ENCODE results near the gene AMIGO3. TPM values are rescaled to one million over a fixed set of nuclear protein-coding genes. Genes with fewer than 3 reads are reported as not detected.

The AMIGO3 gene
- total and polyA plus RNA-seq, 2 donors (not counting 1 experiment from before 2014, with no cell fraction given), result 11.1 TPM; not detected in 1

DNA sequence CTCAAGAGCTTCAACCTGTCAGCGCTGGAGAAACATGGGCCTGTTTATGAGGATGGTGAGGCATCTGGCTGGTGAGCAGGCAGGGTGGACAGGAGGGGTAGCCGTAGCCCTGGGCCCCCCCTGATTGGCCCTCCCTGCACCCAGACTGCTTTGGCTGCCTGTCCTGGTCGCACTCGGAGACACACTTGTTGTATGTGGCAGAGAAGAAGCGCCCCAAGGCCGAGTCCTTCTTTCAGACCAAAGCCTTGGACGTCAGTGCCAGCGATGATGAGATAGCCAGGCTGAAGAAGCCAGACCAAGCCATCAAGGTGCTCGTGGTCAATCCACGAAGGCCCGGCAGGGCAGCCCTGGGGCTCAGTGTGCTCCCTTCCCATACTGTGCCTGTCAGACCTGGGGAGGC lies 43.6 kb downstream of the AMIGO3 start:
- peaks cover 13 to 18% of the 10 kb centered on the region in 2 donors for H3K4me1 ChIP-seq (ENCODE audit: control insufficient read depth in 2 of 2, insufficient read depth in 2 of 2, low read length in 2 of 2)
- intact Hi-C loops (cut with micrococcal nuclease), result no loop called here
- H3K9ac ChIP-seq (ENCODE audit: low read length), result no peak overlapping the region
- H3K27me3 Mint-ChIP-seq, result no peaks in the 10 kb centered on the region
- TF ChIP-seq EZH2 (IDR thresholded peaks at IDR 0.05; ENCODE audit: borderline replicate concordance, insufficient read depth, low read depth, low read length, poor library complexity, severe bottlenecking), result no peak
- TF ChIP-seq, protein P1, sequence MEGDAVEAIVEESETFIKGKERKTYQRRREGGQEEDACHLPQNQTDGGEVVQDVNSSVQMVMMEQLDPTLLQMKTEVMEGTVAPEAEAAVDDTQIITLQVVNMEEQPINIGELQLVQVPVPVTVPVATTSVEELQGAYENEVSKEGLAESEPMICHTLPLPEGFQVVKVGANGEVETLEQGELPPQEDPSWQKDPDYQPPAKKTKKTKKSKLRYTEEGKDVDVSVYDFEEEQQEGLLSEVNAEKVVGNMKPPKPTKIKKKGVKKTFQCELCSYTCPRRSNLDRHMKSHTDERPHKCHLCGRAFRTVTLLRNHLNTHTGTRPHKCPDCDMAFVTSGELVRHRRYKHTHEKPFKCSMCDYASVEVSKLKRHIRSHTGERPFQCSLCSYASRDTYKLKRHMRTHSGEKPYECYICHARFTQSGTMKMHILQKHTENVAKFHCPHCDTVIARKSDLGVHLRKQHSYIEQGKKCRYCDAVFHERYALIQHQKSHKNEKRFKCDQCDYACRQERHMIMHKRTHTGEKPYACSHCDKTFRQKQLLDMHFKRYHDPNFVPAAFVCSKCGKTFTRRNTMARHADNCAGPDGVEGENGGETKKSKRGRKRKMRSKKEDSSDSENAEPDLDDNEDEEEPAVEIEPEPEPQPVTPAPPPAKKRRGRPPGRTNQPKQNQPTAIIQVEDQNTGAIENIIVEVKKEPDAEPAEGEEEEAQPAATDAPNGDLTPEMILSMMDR (IDR thresholded peaks at IDR 0.05), result no peak
- ATAC-seq (ENCODE audit: low read depth) (no peak), DNase-seq (no peak)
- ChIA-PET POLR2A (no interaction called here), CTCF (interaction anchor here (1.9 kb wide), 1 partner anchor 136 kb away, joined by 6 read pairs; no protein-coding TSS in a partner anchor)
- no peak overlapping the region for H3K4me3 ChIP-seq (ENCODE audit: control extremely low read depth in 1 of 5, extremely low read depth in 1 of 5, insufficient read depth in 1 of 5, low read depth in 2 of 5, low read length in 4 of 5)
- peaks cover 30% of the 10 kb centered on the region for H3K4me1 Mint-ChIP-seq
- no peak overlapping the region for H3K27ac Mint-ChIP-seq
- H3K4me2 ChIP-seq (replicated peaks; ENCODE audit: low read depth, low read length, poor library complexity, severe bottlenecking), result no peak overlapping the region
- no peaks in the 10 kb centered on the region for H3K9me3 Mint-ChIP-seq (ENCODE audit: insufficient read depth)
- peaks cover 0 to 5% (median 0%) of the 10 kb centered on the region in 3 donors for H3K9me3 ChIP-seq (ENCODE audit: control extremely low read depth in 1 of 3, control insufficient read depth in 2 of 3, insufficient read depth in 1 of 3, low read length in 2 of 3)
- H3K27ac ChIP-seq (ENCODE audit: low read length in 2 of 2), result no peak overlapping the region
- WGBS (ENCODE audit: insufficient coverage), result 99% methylated on average over 11 of the region's 11 CpGs
- H4K20me1 ChIP-seq (ENCODE audit: control insufficient read depth, insufficient read depth, low read length, poor library complexity, severe bottlenecking), result peaks cover 34% of the 10 kb centered on the region
- peaks cover 0 to 51% of the 10 kb centered on the region in 2 experiments for H3K36me3 ChIP-seq (replicated peaks in 1 of 2; ENCODE audit: control extremely low read depth in 1 of 2, control insufficient read depth in 1 of 2, extremely low read depth in 1 of 2, insufficient read depth in 2 of 2, low read length in 1 of 2)
- H3K4me3 Mint-ChIP-seq, result peak overlapping the region; percentile 44
- H2AFZ ChIP-seq (ENCODE audit: insufficient read depth, low read depth, low read length, poor library complexity, severe bottlenecking), result no peak overlapping the region
- no peaks in the 10 kb centered on the region for H3K27me3 ChIP-seq (replicated peaks in 1 of 4; ENCODE audit: control extremely low read depth in 1 of 4, control insufficient read depth in 3 of 4, insufficient read depth in 4 of 4, low read length in 3 of 4)
- peaks cover 20% of the 10 kb centered on the region for H3K79me2 ChIP-seq (ENCODE audit: control insufficient read depth, insufficient read depth, low read length)

DNA sequence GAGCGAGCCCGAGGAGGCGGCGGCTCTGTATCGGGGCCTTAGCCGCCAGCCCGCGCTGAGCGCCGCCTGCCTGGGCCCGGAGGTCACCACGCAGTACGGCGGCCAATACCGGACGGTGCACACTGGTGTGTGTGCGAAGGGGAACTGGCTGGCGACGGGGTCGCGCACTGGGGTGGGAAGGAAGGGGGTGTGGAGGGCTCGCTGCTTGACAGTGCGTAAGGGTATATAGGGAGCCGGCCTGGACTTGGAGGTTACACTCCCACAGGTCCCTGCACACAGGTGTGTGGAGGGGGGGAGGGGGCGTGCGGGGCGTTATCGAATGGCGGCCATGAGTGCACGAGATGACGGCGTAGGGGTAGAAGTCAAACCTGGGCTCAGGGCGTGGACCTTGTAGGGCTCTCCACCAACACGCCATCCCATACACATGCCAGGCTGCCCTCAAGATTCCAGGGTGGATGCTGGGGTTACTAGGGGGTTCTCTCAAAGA lies 44.9 kb downstream of the AMIGO3 start:
- peak overlapping the region; percentile 92 for H2AFZ ChIP-seq (ENCODE audit: insufficient read depth, low read depth, low read length, poor library complexity, severe bottlenecking)
- CTCF ChIA-PET, result interaction anchor here (0.6 to 1.9 kb wide), 2 partner anchors 135 to 605 kb away, joined by 3 to 6 read pairs; no protein-coding TSS in a partner anchor
- no peaks in the 10 kb centered on the region for H3K9me3 Mint-ChIP-seq (ENCODE audit: insufficient read depth)

More for the DNA sequence above, 44.9 kb downstream of the AMIGO3 start:
- peaks cover 0 to 38% of the 10 kb centered on the region in 2 experiments for H3K36me3 ChIP-seq (replicated peaks in 1 of 2; ENCODE audit: control extremely low read depth in 1 of 2, control insufficient read depth in 1 of 2, extremely low read depth in 1 of 2, insufficient read depth in 2 of 2, low read length in 1 of 2)
- peak overlapping the region; percentile 98 for H3K27ac Mint-ChIP-seq
- ATAC-seq (ENCODE audit: low read depth) (peak; percentile 5), DNase-seq (no peak)
- peak overlapping the region; percentile 92 for H3K4me2 ChIP-seq (replicated peaks; ENCODE audit: low read depth, low read length, poor library complexity, severe bottlenecking)
- H3K9ac ChIP-seq (ENCODE audit: low read length), result peak overlapping the region; percentile 77
- intact Hi-C loops (cut with micrococcal nuclease), result loop anchor here (1.0 to 5.0 kb wide), 11 partner anchors 15 to 580 kb away; partner anchors contain the start of genes AMIGO3, DAG1, GNAI2 and IP6K1
- no peaks in the 10 kb centered on the region for H3K27me3 ChIP-seq (replicated peaks in 1 of 4; ENCODE audit: control extremely low read depth in 1 of 4, control insufficient read depth in 3 of 4, insufficient read depth in 4 of 4, low read length in 3 of 4)
- peaks cover 20% of the 10 kb centered on the region for H3K79me2 ChIP-seq (ENCODE audit: control insufficient read depth, insufficient read depth, low read length)
- H3K4me1 ChIP-seq (ENCODE audit: control insufficient read depth in 2 of 2, insufficient read depth in 2 of 2, low read length in 2 of 2), result peaks cover 13 to 18% of the 10 kb centered on the region in 2 donors
- H3K27me3 Mint-ChIP-seq, result no peaks in the 10 kb centered on the region
- H3K27ac ChIP-seq (ENCODE audit: low read length in 2 of 2), result peak overlapping the region in 1 of 2 donors; percentile 94
- POLR2A ChIA-PET, result no interaction called here
- H4K20me1 ChIP-seq (ENCODE audit: control insufficient read depth, insufficient read depth, low read length, poor library complexity, severe bottlenecking), result peaks cover 28% of the 10 kb centered on the region
- WGBS (ENCODE audit: insufficient coverage), result under 1% methylated on average over 22 of the region's 34 CpGs
- peak overlapping the region; percentile 99 for H3K4me3 Mint-ChIP-seq
- H3K4me3 ChIP-seq (ENCODE audit: control extremely low read depth in 1 of 5, extremely low read depth in 1 of 5, insufficient read depth in 1 of 5, low read depth in 2 of 5, low read length in 4 of 5), result peak overlapping the region; percentile 51 to 84 (median 73)
- H3K4me1 Mint-ChIP-seq, result peaks cover 30% of the 10 kb centered on the region
- no peak for TF ChIP-seq EZH2 (IDR thresholded peaks at IDR 0.05; ENCODE audit: borderline replicate concordance, insufficient read depth, low read depth, low read length, poor library complexity, severe bottlenecking)
- TF ChIP-seq, protein P1 (IDR thresholded peaks at IDR 0.05), result no peak
- H3K9me3 ChIP-seq (ENCODE audit: control extremely low read depth in 1 of 3, control insufficient read depth in 2 of 3, insufficient read depth in 1 of 3, low read length in 2 of 3), result peaks cover 0 to 5% (median 0%) of the 10 kb centered on the region in 3 donors

Measured in B cell (primary cell).